Fibroblast of lung (primary cell): ENCODE data around the gene PPP3R1. TPM values are rescaled to one million over a fixed set of nuclear protein-coding genes. Genes with fewer than 3 reads are reported as not detected.
"Not testable (repeated sequence)": the region's sequence is repeated elsewhere in the genome, so short reads cannot be mapped to it uniquely, and the experiment has no call there.

ENCODE experiments used
- DNase-seq, 2 donors: peaks; one replicate each; pipeline versions ENCODE4 v3.0.0 to v3.0.0-alpha.2; 2010; ENCODE audit warnings: low read depth in 2 of 2
- H2AFZ ChIP-seq: 2 replicates; pipeline ENCODE4 v1.5.1; 2012; ENCODE audit warnings: low read length, control low read depth, inconsistent platforms
- H3K27ac ChIP-seq: 2 replicates; pipeline ENCODE4 v1.5.1; 2011; ENCODE audit warnings: low read length, control low read depth; ENCODE audit not compliant: insufficient read depth
- H3K27me3 ChIP-seq: 2 replicates; pipeline ENCODE4 v1.5.1; 2011; ENCODE audit warnings: mild to moderate bottlenecking, low read length; ENCODE audit not compliant: control insufficient read depth, insufficient read depth
- H3K36me3 ChIP-seq: 2 replicates; pipeline ENCODE4 v1.5.1; 2011; ENCODE audit warnings: low read length; ENCODE audit not compliant: control insufficient read depth, insufficient read depth
- H3K4me1 ChIP-seq: 2 replicates; pipeline ENCODE4 v1.5.1; 2011; ENCODE audit warnings: low read length; ENCODE audit not compliant: control insufficient read depth, insufficient read depth; ENCODE audit errors: extremely low read depth
- H3K4me2 ChIP-seq: 2 replicates; pipeline ENCODE4 v1.5.1; 2011; ENCODE audit warnings: low read length, control low read depth; ENCODE audit not compliant: insufficient read depth; ENCODE audit errors: extremely low read depth
- H3K4me3 ChIP-seq, 4 experiments: fragments of 200-600 bp in 1 of 4; sonication (generic) in 1 of 4; replicated peaks in 1 of 4; 2 replicates each; pipeline ENCODE4 v1.5.1; 2011 to 2016; ENCODE audit warnings: low read length in 4 of 4, low read depth in 3 of 4, mild to moderate bottlenecking in 3 of 4, control low read depth in 2 of 4, inconsistent platforms in 1 of 4, mixed read lengths in 1 of 4; ENCODE audit not compliant: insufficient read depth in 1 of 4; ENCODE audit errors: control extremely low read depth in 1 of 4
- H3K79me2 ChIP-seq: 2 replicates; pipeline ENCODE4 v1.5.1; 2012; ENCODE audit warnings: mild to moderate bottlenecking, low read length, inconsistent platforms; ENCODE audit not compliant: control insufficient read depth, insufficient read depth
- H3K9ac ChIP-seq: 2 replicates; pipeline ENCODE4 v1.5.1; 2011; ENCODE audit warnings: mild to moderate bottlenecking, low read length, control low read depth; ENCODE audit not compliant: insufficient read depth
- H3K9me3 ChIP-seq: 2 replicates; pipeline ENCODE4 v1.5.1; 2012; ENCODE audit warnings: low read depth, low read length; ENCODE audit not compliant: control insufficient read depth, insufficient read depth
- H4K20me1 ChIP-seq: 2 replicates; pipeline ENCODE4 v1.5.1; 2011; ENCODE audit warnings: low read length; ENCODE audit not compliant: control insufficient read depth, insufficient read depth; ENCODE audit errors: extremely low read depth
- EZH2 ChIP-seq: IDR thresholded peaks from 2 replicates; pipeline ENCODE4 v1.5.1; 2012; ENCODE audit warnings: low read length, control low read depth, mild to moderate bottlenecking; ENCODE audit errors: missing control alignments
- polyA plus RNA-seq, 2 donors: library from polyadenylated mRNA; depleted of rRNA in 1 of 2; stranded (reverse) in 1 of 2; unstranded in 1 of 2; fragments of >200 nt; gene quantifications; 2 replicates each; pipeline ENCODE4 v1.2.1, GENCODE V29; 2011 to 2012; ENCODE audit warnings: missing spikeins in 1 of 2
- total RNA-seq: library from RNA; depleted of rRNA; stranded (reverse); fragments of >200 nt; gene quantifications from 2 replicates; pipeline ENCODE4 v1.2.1, GENCODE V29; 2014
- TF ChIP-seq, protein P1 (sequence below), 2 donors: IDR thresholded peaks in 1 of 2; conservative IDR thresholded peaks in 1 of 2; 1 replicate in 1 of 2; 2 replicates in 1 of 2; pipeline ENCODE4 v1.5.1; 2011 to 2012; ENCODE audit warnings: low read length in 2 of 2, control low read depth in 1 of 2, inconsistent platforms in 1 of 2, low read depth in 1 of 2, mild to moderate bottlenecking in 1 of 2

Gene PPP3R1
- total and polyA plus RNA-seq, 2 donors (not counting 1 experiment from before 2014, with no cell fraction given), result 22.8 to 51.3 TPM

- no peak overlapping the region for H2AFZ ChIP-seq
- H3K9ac ChIP-seq, result no peak overlapping the region
- no peaks in the 10 kb centered on the region for H4K20me1 ChIP-seq
- H3K4me2 ChIP-seq, result no peak overlapping the region
- no peak for DNase-seq
- peaks cover 4% of the 10 kb centered on the region for H3K4me1 ChIP-seq
- peaks cover 3% of the 10 kb centered on the region for H3K36me3 ChIP-seq
- H3K79me2 ChIP-seq, result no peaks in the 10 kb centered on the region
- no peak overlapping the region for H3K27ac ChIP-seq
- H3K9me3 ChIP-seq, result no peaks in the 10 kb centered on the region
- no peaks in the 10 kb centered on the region for H3K27me3 ChIP-seq
- H3K4me3 ChIP-seq, result no peak overlapping the region
- no peak for TF ChIP-seq EZH2
- TF ChIP-seq, protein P1, sequence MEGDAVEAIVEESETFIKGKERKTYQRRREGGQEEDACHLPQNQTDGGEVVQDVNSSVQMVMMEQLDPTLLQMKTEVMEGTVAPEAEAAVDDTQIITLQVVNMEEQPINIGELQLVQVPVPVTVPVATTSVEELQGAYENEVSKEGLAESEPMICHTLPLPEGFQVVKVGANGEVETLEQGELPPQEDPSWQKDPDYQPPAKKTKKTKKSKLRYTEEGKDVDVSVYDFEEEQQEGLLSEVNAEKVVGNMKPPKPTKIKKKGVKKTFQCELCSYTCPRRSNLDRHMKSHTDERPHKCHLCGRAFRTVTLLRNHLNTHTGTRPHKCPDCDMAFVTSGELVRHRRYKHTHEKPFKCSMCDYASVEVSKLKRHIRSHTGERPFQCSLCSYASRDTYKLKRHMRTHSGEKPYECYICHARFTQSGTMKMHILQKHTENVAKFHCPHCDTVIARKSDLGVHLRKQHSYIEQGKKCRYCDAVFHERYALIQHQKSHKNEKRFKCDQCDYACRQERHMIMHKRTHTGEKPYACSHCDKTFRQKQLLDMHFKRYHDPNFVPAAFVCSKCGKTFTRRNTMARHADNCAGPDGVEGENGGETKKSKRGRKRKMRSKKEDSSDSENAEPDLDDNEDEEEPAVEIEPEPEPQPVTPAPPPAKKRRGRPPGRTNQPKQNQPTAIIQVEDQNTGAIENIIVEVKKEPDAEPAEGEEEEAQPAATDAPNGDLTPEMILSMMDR (conservative IDR thresholded peaks at IDR 0.05 in 1 of 2, IDR thresholded peaks at IDR 0.05 in 1 of 2; ENCODE audit: low read depth in 1 of 2, low read length in 2 of 2), result no peak
Measured at GRCh38 chr2:68176657-68177056, 75.7 kb downstream of the PPP3R1 start.

DNA sequence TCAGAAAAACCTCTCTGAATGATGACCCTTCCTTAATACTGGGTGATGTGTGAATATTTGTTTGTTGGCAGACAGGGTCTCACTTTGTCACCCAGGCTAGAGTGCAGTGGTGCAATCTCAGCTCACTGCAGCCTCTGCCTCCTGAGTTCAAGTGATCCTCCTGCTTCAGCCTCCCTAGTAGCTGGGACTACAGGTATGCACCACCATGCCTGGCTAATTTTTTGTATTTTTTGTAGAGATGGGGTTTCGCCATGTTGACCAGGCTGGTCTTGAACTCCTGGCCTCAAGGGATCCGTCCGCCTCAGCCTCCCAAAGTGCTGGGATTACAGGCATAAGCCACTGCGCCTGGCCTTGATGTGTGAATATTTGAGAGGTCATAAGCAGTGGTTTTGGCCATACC, 77.1 kb downstream of the PPP3R1 start:
- H3K4me1 ChIP-seq, H3K4me3 ChIP-seq, H3K9me3 ChIP-seq, H3K79me2 ChIP-seq, H3K9ac ChIP-seq, H3K27me3 ChIP-seq, H3K27ac ChIP-seq, DNase-seq, H4K20me1 ChIP-seq, H3K4me2 ChIP-seq, H3K36me3 ChIP-seq, H2AFZ ChIP-seq: not testable (repeated sequence)

- H3K9ac ChIP-seq, result no peak overlapping the region
- H3K4me3 ChIP-seq, result no peak overlapping the region
- H3K36me3 ChIP-seq, result peaks cover 5% of the 10 kb centered on the region
- H3K27me3 ChIP-seq, result no peaks in the 10 kb centered on the region
- no peaks in the 10 kb centered on the region for H4K20me1 ChIP-seq
- no peaks in the 10 kb centered on the region for H3K79me2 ChIP-seq
- H3K4me2 ChIP-seq, result no peak overlapping the region
- no peaks in the 10 kb centered on the region for H3K4me1 ChIP-seq
- no peaks in the 10 kb centered on the region for H3K9me3 ChIP-seq
- H2AFZ ChIP-seq, result no peak overlapping the region
- no peak for DNase-seq
- H3K27ac ChIP-seq, result no peak overlapping the region
- no peak for TF ChIP-seq EZH2
- TF ChIP-seq, protein P1 (conservative IDR thresholded peaks at IDR 0.05 in 1 of 2, IDR thresholded peaks at IDR 0.05 in 1 of 2; ENCODE audit: low read depth in 1 of 2, low read length in 2 of 2), result no peak
Measured at GRCh38 chr2:68172990-68173700, 79.2 kb downstream of the PPP3R1 start.
